Esophagus (tissue), 2 donors: Measurements from ENCODE around the gene ZCCHC8. TPM values are rescaled to one million over a fixed set of nuclear protein-coding genes. Genes with fewer than 3 reads are reported as not detected.
"Not testable (repeated sequence)": the region's sequence is repeated elsewhere in the genome, so short reads cannot be mapped to it uniquely, and the experiment has no call there.

ENCODE experiments used
- H3K27ac ChIP-seq, 2 donors: one replicate each; pipeline ENCODE4 v1.5.1; 2013; ENCODE audit warnings: low read depth in 2 of 2, mild to moderate bottlenecking in 2 of 2, inconsistent platforms in 1 of 2, low read length in 1 of 2, moderate library complexity in 1 of 2
- H3K27me3 ChIP-seq, 2 donors: one replicate each; pipeline ENCODE4 v1.6.1; 2013; ENCODE audit warnings: low read length in 2 of 2, control low read depth in 1 of 2, mild to moderate bottlenecking in 1 of 2; ENCODE audit not compliant: insufficient read depth in 2 of 2, control insufficient read depth in 1 of 2
- H3K36me3 ChIP-seq, 2 donors: one replicate each; pipeline ENCODE4 v1.6.1; 2013; ENCODE audit warnings: low read length in 1 of 2; ENCODE audit not compliant: control insufficient read depth in 2 of 2, insufficient read depth in 2 of 2
- H3K4me1 ChIP-seq, 2 donors: one replicate each; pipeline ENCODE4 v1.6.1; 2013; ENCODE audit warnings: low read length in 1 of 2; ENCODE audit not compliant: control insufficient read depth in 2 of 2, insufficient read depth in 2 of 2
- H3K4me3 ChIP-seq, 2 donors: one replicate each; pipeline ENCODE4 v1.5.1; 2013; ENCODE audit warnings: low read length in 2 of 2, mild to moderate bottlenecking in 2 of 2, low read depth in 1 of 2, moderate library complexity in 1 of 2
- H3K9me3 ChIP-seq, 2 donors: one replicate each; pipeline ENCODE4 v1.6.1; 2013; ENCODE audit warnings: mild to moderate bottlenecking in 2 of 2, low read depth in 1 of 2, low read length in 1 of 2, moderate library complexity in 1 of 2; ENCODE audit not compliant: control insufficient read depth in 2 of 2, insufficient read depth in 1 of 2
- WGBS, 2 donors: extraction: QIAGEN DNeasy Blood & Tissue Kit; methylation state at CpG; one replicate each; pipeline ENCODE4 v1.1.7; 2013; 5-methylcytosine and 5-hydroxymethylcytosine counted together
- polyA plus RNA-seq, 2 donors: library from polyadenylated mRNA; stranded (reverse); fragments of 200-250 nt; gene quantifications; one replicate each; pipeline ENCODE4 v1.2.3, GENCODE V29; 2013
- donor health status: healthy with polysubstance abuse.
- donor health status: Bipolar disorder and iron deficiency.

ZCCHC8 gene
- polyA plus RNA-seq, 2 donors, result 15.4 to 27.6 TPM

DNA sequence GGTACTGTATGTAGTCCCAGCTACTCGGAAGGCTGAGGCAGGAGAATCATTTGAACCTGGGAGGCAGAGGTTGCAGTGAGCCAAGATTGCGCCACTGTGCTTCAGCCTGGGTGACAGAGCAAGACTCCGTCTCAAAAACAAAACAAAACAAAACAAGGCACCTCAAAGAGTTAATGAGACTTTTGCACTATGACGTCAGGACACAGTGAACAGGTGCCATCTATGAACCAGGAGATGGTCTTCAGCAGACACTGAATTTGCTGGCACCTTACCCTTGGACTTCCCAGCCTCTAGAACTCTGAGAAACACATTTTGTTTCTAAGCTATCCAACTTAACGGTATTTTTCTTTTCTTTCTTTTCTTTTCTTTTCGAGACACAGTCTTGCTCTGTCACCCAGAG lies 54.3 kb downstream of the ZCCHC8 start:
- H3K27me3 ChIP-seq, H3K27ac ChIP-seq, H3K4me1 ChIP-seq, H3K4me3 ChIP-seq, H3K36me3 ChIP-seq, H3K9me3 ChIP-seq: not testable (repeated sequence)
- 74 to 77% methylated on average over 6 of the region's 6 CpGs for WGBS, 2 donors

DNA sequence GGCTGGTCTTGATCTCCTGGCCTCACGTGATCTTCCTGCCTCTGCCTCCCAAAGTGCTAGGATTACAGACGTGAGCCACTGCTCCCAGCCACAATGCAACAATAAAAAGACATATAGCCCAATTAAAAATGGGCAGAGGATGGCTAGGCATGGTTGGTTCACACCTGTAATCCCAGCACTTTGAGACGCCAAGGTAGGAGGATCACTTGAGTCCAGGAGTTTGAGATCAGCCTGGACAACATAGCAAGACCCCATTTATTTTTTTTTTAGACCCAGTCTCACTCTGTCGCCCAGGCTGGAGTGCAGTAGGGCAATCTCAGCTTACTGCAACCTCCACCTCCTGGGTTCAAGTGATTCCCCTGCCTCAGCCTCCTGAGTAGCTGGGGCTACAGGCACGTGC lies 56.7 kb downstream of the ZCCHC8 start:
- not testable (repeated sequence) for H3K36me3 ChIP-seq, H3K27ac ChIP-seq, H3K4me3 ChIP-seq, H3K4me1 ChIP-seq, H3K27me3 ChIP-seq, H3K9me3 ChIP-seq
- 83 to 84% methylated on average over 5 of the region's 5 CpGs for WGBS, 2 donors

DNA sequence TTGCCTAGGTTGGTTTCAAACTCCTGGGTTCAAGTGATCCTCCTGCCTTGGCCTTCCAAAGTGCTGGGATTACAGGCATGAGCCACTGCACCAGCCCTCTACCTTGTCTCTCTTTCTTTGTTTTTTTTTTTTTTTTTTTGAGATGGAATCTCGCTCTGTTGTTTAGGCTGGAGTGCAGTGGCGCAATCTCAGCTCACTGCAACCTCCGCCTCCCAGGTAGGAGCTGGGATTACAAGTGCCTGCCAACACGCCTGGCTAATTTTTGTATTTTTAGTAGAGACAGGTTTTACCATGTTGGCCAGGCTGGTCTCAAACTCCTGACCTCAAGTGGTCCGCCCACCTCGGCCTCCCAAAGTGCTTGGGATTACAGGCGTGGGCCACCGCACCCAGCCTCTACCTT lies 61.9 kb downstream of the ZCCHC8 start:
- not testable (repeated sequence) for H3K27ac ChIP-seq, H3K4me1 ChIP-seq, H3K27me3 ChIP-seq, H3K4me3 ChIP-seq, H3K36me3 ChIP-seq, H3K9me3 ChIP-seq
- WGBS, 2 donors, result 75 to 78% methylated on average over 8 of the region's 8 CpGs

DNA sequence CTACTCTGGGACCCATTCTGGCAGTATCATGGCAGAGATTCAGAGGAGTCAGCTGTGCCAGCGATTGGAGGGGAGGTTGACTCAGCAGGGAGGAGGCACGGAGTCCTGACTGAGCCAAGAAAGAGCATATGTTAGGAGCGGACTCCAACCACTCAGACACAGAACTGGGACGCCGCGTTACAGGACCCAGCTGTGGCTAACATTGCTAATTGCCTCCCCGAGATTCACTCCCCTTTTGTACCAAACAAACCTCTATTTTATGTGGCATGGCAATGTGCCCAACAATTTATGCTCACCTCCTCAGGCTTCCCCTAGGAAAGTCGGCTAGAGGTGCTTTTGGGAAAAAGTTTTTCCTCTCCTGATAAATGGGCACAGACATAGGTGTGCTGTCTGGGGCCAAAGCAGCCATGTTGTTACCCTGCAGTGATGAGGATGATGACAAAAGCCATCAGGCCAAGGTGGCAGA lies 63.0 kb downstream of the ZCCHC8 start:
- H3K4me3 ChIP-seq, result no peak overlapping the region
- no peaks in the 10 kb centered on the region for H3K27me3 ChIP-seq
- peak overlapping the region; percentile 14 to 40 for H3K27ac ChIP-seq
- H3K4me1 ChIP-seq, result peaks cover 0 to 8% of the 10 kb centered on the region in 2 donors
- no peaks in the 10 kb centered on the region for H3K36me3 ChIP-seq
- H3K9me3 ChIP-seq, result no peaks in the 10 kb centered on the region
- 26 to 28% methylated on average over 8 of the region's 8 CpGs for WGBS, 2 donors

DNA sequence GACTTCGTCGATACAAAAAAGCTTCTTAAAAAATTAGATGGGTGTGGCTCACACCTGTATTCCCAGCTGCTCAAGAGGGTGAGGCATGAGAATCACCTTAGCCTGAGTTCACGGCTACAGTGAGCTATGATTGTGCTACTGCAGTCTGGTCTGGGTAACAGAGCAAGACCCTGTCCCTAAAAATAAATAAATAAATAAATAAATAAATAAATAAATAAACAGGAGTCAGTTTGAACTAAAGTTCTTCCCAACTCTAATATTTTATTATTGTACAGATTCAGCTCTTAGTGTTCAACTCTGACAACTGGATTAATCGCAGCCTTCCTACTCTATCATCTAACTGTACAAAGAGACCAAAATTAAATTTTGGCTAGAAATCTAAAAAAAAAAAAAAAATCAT lies 65.5 kb downstream of the ZCCHC8 start:
- no peak overlapping the region for H3K27ac ChIP-seq
- no peak overlapping the region for H3K4me3 ChIP-seq
- WGBS, 2 donors, result 77 to 83% methylated on average over 4 of the region's 4 CpGs
- no peaks in the 10 kb centered on the region for H3K36me3 ChIP-seq
- no peaks in the 10 kb centered on the region for H3K9me3 ChIP-seq
- H3K4me1 ChIP-seq, result peaks cover 0 to 8% of the 10 kb centered on the region in 2 donors
- no peaks in the 10 kb centered on the region for H3K27me3 ChIP-seq

DNA sequence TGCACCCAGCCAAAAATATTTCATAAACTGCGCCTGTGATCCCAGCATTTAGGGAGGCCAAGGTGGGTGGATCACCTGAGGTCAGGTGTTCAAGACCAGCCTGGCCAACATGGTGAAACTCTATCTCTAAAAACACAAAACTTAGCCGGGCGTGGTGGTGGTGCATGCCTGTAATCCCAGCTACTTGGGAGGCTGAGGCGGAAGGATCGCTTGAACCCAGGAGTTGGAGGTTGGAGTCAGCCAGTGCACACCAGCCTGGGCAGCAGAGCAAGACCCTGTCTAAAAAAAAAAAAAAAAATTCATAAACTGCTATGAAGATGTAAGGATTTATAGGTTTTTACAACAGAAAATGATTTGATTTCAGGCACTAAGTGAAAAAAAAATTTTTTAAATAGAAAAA lies 71.7 kb downstream of the ZCCHC8 start:
- WGBS, 2 donors, result 96 to 97% methylated on average over 5 of the region's 5 CpGs
- not testable (repeated sequence) for H3K4me1 ChIP-seq, H3K27me3 ChIP-seq, H3K9me3 ChIP-seq, H3K4me3 ChIP-seq, H3K27ac ChIP-seq, H3K36me3 ChIP-seq

DNA sequence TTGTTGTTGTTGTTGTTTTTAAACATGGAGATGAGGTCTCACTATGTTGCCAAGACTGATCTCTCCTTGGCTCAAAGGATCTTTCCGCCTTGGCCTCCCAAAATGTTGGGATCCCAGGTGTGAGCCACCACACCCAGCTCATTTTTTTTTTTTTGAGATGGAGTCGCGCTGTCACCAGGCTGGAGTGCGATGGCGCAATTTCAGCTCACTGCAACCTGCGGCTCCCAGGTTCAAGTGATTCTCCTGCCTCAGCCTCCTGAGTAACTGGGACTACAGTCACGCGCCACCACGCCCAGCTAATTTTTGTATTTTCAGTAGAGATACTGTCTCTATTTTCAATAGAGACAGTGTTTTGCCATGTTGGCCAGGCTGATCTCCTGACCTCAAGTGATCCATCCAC lies 73.3 kb downstream of the ZCCHC8 start:
- no peaks in the 10 kb centered on the region for H3K27me3 ChIP-seq
- WGBS, 2 donors, result 88 to 92% methylated on average over 9 of the region's 9 CpGs
- no peaks in the 10 kb centered on the region for H3K9me3 ChIP-seq
- peaks cover 0 to 3% of the 10 kb centered on the region in 2 donors for H3K4me1 ChIP-seq
- peak overlapping the region in 1 of 2 donors; percentile 54 for H3K27ac ChIP-seq
- H3K36me3 ChIP-seq, result no peaks in the 10 kb centered on the region
- no peak overlapping the region for H3K4me3 ChIP-seq

DNA sequence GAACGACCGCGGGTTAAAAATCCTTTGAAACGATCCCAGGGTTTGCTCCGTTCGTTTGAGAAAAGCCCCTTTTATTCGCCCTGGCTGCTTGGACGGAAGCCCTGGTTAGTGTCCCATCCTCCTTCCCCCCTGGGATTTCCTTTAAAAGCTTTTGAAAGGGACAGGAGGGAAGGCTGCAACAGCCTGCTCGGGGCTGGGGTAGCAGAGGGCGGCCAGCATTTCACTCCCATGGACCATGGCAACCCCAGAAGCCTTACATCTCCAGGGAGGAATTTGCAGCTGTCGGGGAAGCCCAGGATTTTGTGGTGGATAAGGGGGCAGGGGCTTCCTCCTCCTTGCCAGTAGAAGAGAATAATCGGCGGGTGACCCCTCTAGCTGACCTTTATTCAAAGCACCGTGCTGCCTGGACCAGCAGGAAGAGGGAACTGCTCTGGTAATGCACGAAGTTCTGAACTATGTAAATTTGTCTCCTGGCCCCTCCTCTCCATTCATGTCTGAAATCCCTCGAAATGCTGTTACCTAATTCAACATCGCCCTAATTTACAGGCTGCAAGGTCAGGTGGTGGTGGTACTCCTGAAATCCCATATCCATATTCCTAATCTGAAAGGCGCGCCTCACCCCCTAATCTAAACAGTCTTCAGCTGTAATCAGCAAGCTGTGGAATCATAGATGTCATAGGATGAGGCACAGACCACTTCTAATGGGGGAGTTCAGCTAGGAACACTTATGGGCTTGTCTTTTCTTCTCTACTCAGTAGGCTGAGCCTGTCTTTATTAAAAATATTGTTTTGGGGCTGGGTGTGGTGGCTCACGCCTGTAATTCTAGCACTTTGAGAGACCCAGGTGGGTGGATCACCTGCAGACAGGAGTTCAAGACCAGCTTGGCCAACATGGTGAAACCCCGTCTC lies 77.2 kb downstream of the ZCCHC8 start:
- peak overlapping the region; percentile 96 to 99 for H3K27ac ChIP-seq
- peaks cover 3% of the 10 kb centered on the region in 2 donors for H3K4me1 ChIP-seq
- no peaks in the 10 kb centered on the region for H3K36me3 ChIP-seq
- H3K4me3 ChIP-seq, result peak overlapping the region; percentile 63 to 95
- WGBS, 2 donors, result 14 to 16% methylated on average over 21 of the region's 21 CpGs
- H3K27me3 ChIP-seq, result no peaks in the 10 kb centered on the region
- H3K9me3 ChIP-seq, result no peaks in the 10 kb centered on the region

DNA sequence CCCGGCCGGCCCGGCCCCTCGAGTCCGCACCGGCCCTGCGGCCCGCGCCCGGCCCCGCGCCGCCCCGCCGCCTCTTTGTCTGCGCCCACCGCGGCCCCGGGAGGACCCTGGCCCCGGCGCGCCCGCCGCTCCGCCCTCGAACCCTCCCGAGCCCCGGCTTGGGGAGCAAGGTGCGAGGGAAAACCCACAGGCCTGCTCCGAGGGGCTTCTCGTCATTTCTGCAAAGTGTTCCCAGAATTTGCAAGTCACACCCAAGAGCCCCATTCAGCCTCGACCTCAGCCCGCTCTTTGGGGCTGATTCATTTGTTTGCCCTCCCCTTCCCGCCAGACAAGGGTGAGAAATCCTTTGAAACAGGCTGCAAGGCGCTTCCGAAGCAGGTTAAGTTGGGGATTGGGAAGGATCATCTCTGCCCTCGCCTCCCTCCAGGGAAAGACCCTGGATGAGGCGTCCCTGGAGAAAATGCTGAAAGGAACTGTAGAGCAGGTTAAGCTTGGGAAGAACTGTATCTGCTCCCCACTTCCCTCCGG lies 77.9 kb downstream of the ZCCHC8 start:
- Histone ChIP-seq H3K27me3 (no peaks in the 10 kb centered on the region), H3K27ac (peak overlapping the region; percentile 96 to 99), H3K4me1 (peaks cover 3% of the 10 kb centered on the region in 2 donors), H3K4me3 (peak overlapping the region; percentile 63 to 95), H3K9me3 (no peaks in the 10 kb centered on the region), H3K36me3 (no peaks in the 10 kb centered on the region)
- 0 to 2% methylated on average over 31 to 39 of the region's 39 CpGs for whole genome bisulfite sequencing, 2 donors
